Esophagus muscularis mucosa (tissue), 3 donors: ENCODE measurements around the gene ZNF587.

ENCODE experiments used
- CTCF ChIP-seq, 3 experiments: fragments of 200-600 bp in 2 of 3; fragments of 450-650 bp in 1 of 3; sonication (generic) in 2 of 3; IDR thresholded peaks; one replicate each; pipeline ENCODE4 v1.5.1; 2017 to 2019; ENCODE audit warnings: antibody characterized with exemption in 3 of 3, mild to moderate bottlenecking in 2 of 3, moderate library complexity in 1 of 3
- EP300 ChIP-seq: sonication (generic); formaldehyde crosslinking; IDR thresholded peaks from one replicate; pipeline ENCODE4 v1.6.1; 2017; ENCODE audit warnings: antibody characterized with exemption

- TF ChIP-seq CTCF (IDR thresholded peaks at IDR 0.05) (no peak), EP300 (no peak)
Measured at GRCh38 chr19:57886046-57886445, 36.4 kb downstream of the ZNF587 start.
